Esophagus muscularis mucosa (tissue), 4 donors: ENCODE data around the gene TFPI. TPM values are rescaled to one million over a fixed set of nuclear protein-coding genes. Genes with fewer than 3 reads are reported as not detected.

Experiments used
- DNase-seq: peaks from one replicate; pipeline ENCODE4 v3.0.0-alpha.2; 2017; ENCODE audit errors: extremely low spot score
- H3K27ac ChIP-seq, 4 donors: fragments of 200-600 bp; sonication (generic); replicated peaks in 1 of 4; 1 replicate in 3 of 4; 2 replicates in 1 of 4; pipeline ENCODE4 v1.5.1; 2016 to 2019; ENCODE audit warnings: mild to moderate bottlenecking in 1 of 4
- H3K27me3 ChIP-seq, 4 donors: fragments of 200-600 bp; sonication (generic); one replicate each; pipeline versions ENCODE4 v1.5.1 to v1.6.0; 2016 to 2019
- H3K36me3 ChIP-seq, 4 donors: fragments of 200-600 bp; sonication (generic); one replicate each; pipeline ENCODE4 v1.5.1; 2016 to 2019
- H3K4me1 ChIP-seq, 4 donors: fragments of 200-600 bp; sonication (generic); one replicate each; pipeline ENCODE4 v1.5.1; 2016 to 2019
- H3K4me3 ChIP-seq, 4 donors: fragments of 200-600 bp; sonication (generic); 1 replicate in 2 of 4; 2 replicates in 2 of 4; pipeline ENCODE4 v1.5.1; 2016 to 2019; ENCODE audit warnings: mild to moderate bottlenecking in 4 of 4, moderate library complexity in 1 of 4
- H3K9me3 ChIP-seq, 4 donors: fragments of 200-600 bp; sonication (generic); 1 replicate in 3 of 4; 2 replicates in 1 of 4; pipeline ENCODE4 v1.5.1; 2016 to 2019
- EP300 ChIP-seq: sonication (generic); formaldehyde crosslinking; IDR thresholded peaks from one replicate; pipeline ENCODE4 v1.6.1; 2017; ENCODE audit warnings: antibody characterized with exemption
- POLR2A ChIP-seq: fragments of 450-650 bp; IDR thresholded peaks from one replicate; pipeline ENCODE4 v1.6.1; 2017; ENCODE audit warnings: antibody characterized with exemption, moderate library complexity, mild to moderate bottlenecking, low read depth
- POLR2AphosphoS5 ChIP-seq, 2 donors: sonication (generic); formaldehyde crosslinking; IDR thresholded peaks; one replicate each; pipeline ENCODE4 v1.6.1; 2017; ENCODE audit warnings: antibody characterized with exemption in 2 of 2
- WGBS: methylation state at CpG from one replicate; pipeline ENCODE4 v1.1.5; 2018; 5-methylcytosine and 5-hydroxymethylcytosine counted together
- intact Hi-C: fragments of 100-400 bp; cut with DNase I; formaldehyde crosslinking; loops from one replicate; pipeline ENCODE4 v1.15.1; 2023
- total RNA-seq, 4 donors: library from RNA; depleted of rRNA; stranded (reverse); fragments of >200 nt; gene quantifications; one replicate each; pipeline versions ENCODE4 v1.1.0 to v1.2.1, GENCODE V29; 2016
- TF ChIP-seq, protein P1 (sequence below), 3 experiments: fragments of 200-600 bp in 2 of 3; fragments of 450-650 bp in 1 of 3; sonication (generic) in 2 of 3; IDR thresholded peaks; one replicate each; pipeline ENCODE4 v1.5.1; 2017 to 2019; ENCODE audit warnings: antibody characterized with exemption in 3 of 3, mild to moderate bottlenecking in 2 of 3, moderate library complexity in 1 of 3

TFPI gene
- total RNA-seq, 4 donors from 2014 or later = 57.3 to 93.1 (median 68.2) TPM

- Histone ChIP-seq H3K4me1 (no peaks in the 10 kb centered on the region), H3K36me3 (no peaks in the 10 kb centered on the region), H3K27ac (no peak overlapping the region), H3K27me3 (no peaks in the 10 kb centered on the region), H3K9me3 (no peaks in the 10 kb centered on the region), H3K4me3 (no peak overlapping the region)
- intact Hi-C loops = loop anchor here (10.0 kb wide), 1 partner anchor 1022 kb away; no protein-coding TSS in a partner anchor
- DNase-seq = no peak
- no peak for TF ChIP-seq POLR2A
- TF ChIP-seq POLR2AphosphoS5 (IDR thresholded peaks at IDR 0.05) = no peak
- TF ChIP-seq, protein P1, sequence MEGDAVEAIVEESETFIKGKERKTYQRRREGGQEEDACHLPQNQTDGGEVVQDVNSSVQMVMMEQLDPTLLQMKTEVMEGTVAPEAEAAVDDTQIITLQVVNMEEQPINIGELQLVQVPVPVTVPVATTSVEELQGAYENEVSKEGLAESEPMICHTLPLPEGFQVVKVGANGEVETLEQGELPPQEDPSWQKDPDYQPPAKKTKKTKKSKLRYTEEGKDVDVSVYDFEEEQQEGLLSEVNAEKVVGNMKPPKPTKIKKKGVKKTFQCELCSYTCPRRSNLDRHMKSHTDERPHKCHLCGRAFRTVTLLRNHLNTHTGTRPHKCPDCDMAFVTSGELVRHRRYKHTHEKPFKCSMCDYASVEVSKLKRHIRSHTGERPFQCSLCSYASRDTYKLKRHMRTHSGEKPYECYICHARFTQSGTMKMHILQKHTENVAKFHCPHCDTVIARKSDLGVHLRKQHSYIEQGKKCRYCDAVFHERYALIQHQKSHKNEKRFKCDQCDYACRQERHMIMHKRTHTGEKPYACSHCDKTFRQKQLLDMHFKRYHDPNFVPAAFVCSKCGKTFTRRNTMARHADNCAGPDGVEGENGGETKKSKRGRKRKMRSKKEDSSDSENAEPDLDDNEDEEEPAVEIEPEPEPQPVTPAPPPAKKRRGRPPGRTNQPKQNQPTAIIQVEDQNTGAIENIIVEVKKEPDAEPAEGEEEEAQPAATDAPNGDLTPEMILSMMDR (IDR thresholded peaks at IDR 0.05) = no peak
- TF ChIP-seq EP300 = no peak
- 82% methylated on average over 5 of the region's 5 CpGs for WGBS
Measured at GRCh38 chr2:187493180-187493579, 61.1 kb downstream of the TFPI start.

DNA sequence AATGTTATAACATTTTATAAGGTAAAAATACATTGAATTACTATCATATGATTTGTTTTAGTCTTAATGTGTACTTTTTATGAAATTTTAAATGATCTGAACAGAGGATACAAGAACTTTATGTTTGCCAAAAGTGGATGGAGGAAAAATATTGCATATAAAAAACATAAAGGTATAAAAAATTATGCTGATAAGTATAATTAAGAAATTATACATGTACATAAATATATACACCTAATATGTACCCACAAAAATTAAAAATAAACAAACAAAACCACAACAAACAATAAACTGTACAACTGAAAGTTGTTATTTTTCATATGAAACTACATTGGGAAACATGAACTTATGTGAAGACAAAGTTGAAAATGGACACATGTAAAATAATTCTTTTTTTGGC, 68.0 kb downstream of the TFPI start:
- no peak overlapping the region for H3K27ac ChIP-seq
- no peaks in the 10 kb centered on the region for H3K9me3 ChIP-seq
- TF ChIP-seq EP300 (no peak), POLR2A (no peak), POLR2AphosphoS5 (IDR thresholded peaks at IDR 0.05) (no peak)
- TF ChIP-seq, protein P1 (IDR thresholded peaks at IDR 0.05) = no peak
- H3K4me3 ChIP-seq = no peak overlapping the region
- intact Hi-C loops = no loop called here
- no peaks in the 10 kb centered on the region for H3K4me1 ChIP-seq
- H3K27me3 ChIP-seq = no peaks in the 10 kb centered on the region
- no peak for DNase-seq
- no peaks in the 10 kb centered on the region for H3K36me3 ChIP-seq

- Histone ChIP-seq H3K27me3 (no peaks in the 10 kb centered on the region), H3K4me3 (no peak overlapping the region), H3K27ac (no peak overlapping the region), H3K4me1 (no peaks in the 10 kb centered on the region), H3K9me3 (no peaks in the 10 kb centered on the region), H3K36me3 (no peaks in the 10 kb centered on the region)
- intact Hi-C loops = no loop called here
- no peak for DNase-seq
- TF ChIP-seq POLR2AphosphoS5 (IDR thresholded peaks at IDR 0.05) = no peak
- TF ChIP-seq, protein P1 (IDR thresholded peaks at IDR 0.05) = no peak
- TF ChIP-seq EP300 = no peak
- no peak for TF ChIP-seq POLR2A
- WGBS = 77% methylated on average over 1 of the region's 1 CpG
Measured at GRCh38 chr2:187485523-187485922, 68.7 kb downstream of the TFPI start.

DNA sequence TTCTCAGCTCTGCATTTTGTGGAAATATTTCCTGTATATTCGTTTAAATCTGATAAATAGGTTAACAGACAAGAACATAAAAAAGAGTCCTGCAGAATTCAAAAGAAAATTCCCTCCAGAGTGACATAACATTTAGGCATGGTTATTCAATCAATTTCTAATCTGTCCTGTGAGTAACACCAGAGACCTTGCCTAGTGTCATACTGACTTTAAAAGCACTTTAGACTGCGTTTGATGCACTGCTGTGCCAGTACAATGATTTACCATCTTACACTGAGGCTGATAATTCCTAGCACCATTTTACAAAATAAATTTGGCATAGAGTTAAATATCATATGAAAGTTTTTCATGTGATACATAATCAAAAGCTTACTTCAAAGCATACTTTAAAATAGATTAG, 70.7 kb downstream of the TFPI start:
- Histone ChIP-seq H3K4me3 (no peak overlapping the region), H3K9me3 (no peaks in the 10 kb centered on the region), H3K27me3 (no peaks in the 10 kb centered on the region), H3K27ac (no peak overlapping the region), H3K4me1 (no peaks in the 10 kb centered on the region), H3K36me3 (peaks cover 0 to 1% (median 0%) of the 10 kb centered on the region in 4 donors)
- 35% methylated on average over 2 of the region's 2 CpGs for WGBS
- intact Hi-C loops = no loop called here
- DNase-seq = no peak
- TF ChIP-seq EP300 = no peak
- TF ChIP-seq, protein P1 (IDR thresholded peaks at IDR 0.05) = no peak
- no peak for TF ChIP-seq POLR2AphosphoS5 (IDR thresholded peaks at IDR 0.05)
- no peak for TF ChIP-seq POLR2A

DNA sequence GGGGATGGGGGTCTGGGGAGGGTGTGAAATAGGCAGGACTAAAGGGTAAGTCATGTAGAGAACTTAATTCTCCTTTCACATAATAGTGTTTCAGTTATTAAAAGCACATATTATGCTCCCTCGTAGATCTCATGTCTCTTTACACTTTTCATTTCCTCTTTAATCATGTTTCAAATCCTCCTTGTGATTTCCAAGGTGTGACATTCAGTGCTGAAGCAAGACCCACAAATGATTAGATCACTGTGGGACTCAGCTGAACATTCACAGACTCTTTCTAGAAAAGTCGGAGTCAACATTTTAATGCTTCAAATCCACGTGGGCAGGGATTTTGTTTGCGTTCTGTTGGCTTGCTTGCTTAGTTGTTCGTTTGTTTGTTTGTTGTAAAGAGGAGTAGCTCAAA, 71.4 kb downstream of the TFPI start:
- 80% methylated on average over 5 of the region's 5 CpGs for WGBS
- Histone ChIP-seq H3K4me3 (no peak overlapping the region), H3K36me3 (peaks cover 0 to 7% (median 2%) of the 10 kb centered on the region in 4 donors), H3K27me3 (no peaks in the 10 kb centered on the region), H3K4me1 (no peaks in the 10 kb centered on the region), H3K27ac (no peak overlapping the region), H3K9me3 (no peaks in the 10 kb centered on the region)
- no peak for DNase-seq
- TF ChIP-seq EP300 = no peak
- TF ChIP-seq, protein P1 (IDR thresholded peaks at IDR 0.05) = no peak
- TF ChIP-seq POLR2AphosphoS5 (IDR thresholded peaks at IDR 0.05) = no peak
- TF ChIP-seq POLR2A = no peak
- intact Hi-C loops = no loop called here
